ENCODE data around the gene MOB3B. TPM values are rescaled to one million over a fixed set of nuclear protein-coding genes. Genes with fewer than 3 reads are reported as not detected.

The MOB3B gene
- total and polyA plus RNA-seq, 2 of the 13 experiments (the other 11 are each of a cell fraction or from before 2014, with no cell fraction given), result 0.03 to 0.09 TPM

DNA sequence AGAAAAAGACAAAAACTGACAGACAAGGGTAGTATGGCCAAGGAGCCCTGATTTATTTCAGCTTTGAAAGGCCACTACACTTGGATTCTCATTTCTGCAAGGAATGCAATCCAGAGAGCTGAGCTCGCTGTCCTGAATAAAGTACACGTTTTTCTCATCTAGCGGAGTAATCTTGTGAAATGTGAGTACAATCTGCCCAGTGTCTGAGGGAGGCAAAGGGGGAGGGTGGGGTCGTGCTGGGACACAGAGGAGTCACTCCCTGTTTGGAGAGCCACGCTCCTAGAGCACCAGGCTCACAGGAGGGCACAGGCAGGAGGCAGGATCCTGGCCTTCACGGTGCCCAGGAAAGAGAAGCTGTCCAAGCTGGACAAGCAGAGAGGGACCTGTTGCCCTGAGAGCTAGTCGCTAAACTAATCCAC, 56.5 kb downstream of the MOB3B start:
- POLR2A ChIA-PET, result no interaction called here
- CTCF ChIA-PET (ENCODE audit: low intra/inter-chr PET ratio, low total read pairs), result no interaction called here
- H3K9ac ChIP-seq (ENCODE audit: insufficient read depth, low read depth, low read length), result no peak overlapping the region
- intact Hi-C loops (cut with micrococcal nuclease; ENCODE audit: unreplicated experiment) (no loop called here), in situ Hi-C loops (cut with HindIII; ENCODE audit: extremely low pct_ligation_motif_present, low pct_unique_long_range_greater_than_20kb) (no loop called here)
- H4K20me1 ChIP-seq (ENCODE audit: insufficient read depth, low read length), result no peaks in the 10 kb centered on the region
- H3K27me3 ChIP-seq (ENCODE audit: control insufficient read depth in 1 of 2, insufficient read depth in 2 of 2, low read length in 2 of 2), result 0 out of 5 replicates have a peak, but pooled peaks cover 0 to 1% of the 10 kb centered on the region in 2 experiments
- no TSS peak for BruUV-seq (replicated peaks)
- H3K27ac ChIP-seq (ENCODE audit: extremely low read length, insufficient read depth, low read length), result no peak overlapping the region
- H3K36me3 ChIP-seq (replicated peaks in 1 of 2; ENCODE audit: control insufficient read depth in 1 of 2, insufficient read depth in 2 of 2, low read length in 2 of 2), result no peaks in the 10 kb centered on the region
- DNase-seq (ENCODE audit: low spot score), result no peak
- H3K4me1 ChIP-seq (ENCODE audit: insufficient read depth, low read length), result no peaks in the 10 kb centered on the region
- ATAC-seq, result no peak
- FAIRE-seq, result no peak
- WGBS (ENCODE audit: low lambda C conversion rate), result 21% methylated on average over 5 of the region's 7 CpGs
- no peaks in the 10 kb centered on the region for H3K79me2 ChIP-seq (ENCODE audit: insufficient read depth, low read length)
- no peaks in the 10 kb centered on the region for H3K9me3 ChIP-seq (ENCODE audit: low read length)
- no peak overlapping the region for H3K4me3 ChIP-seq (replicated peaks in 1 of 3; ENCODE audit: insufficient read depth in 1 of 3, low read depth in 2 of 3, low read length in 3 of 3)
- H2AFZ ChIP-seq (ENCODE audit: low read length), result no peak overlapping the region
- no peak overlapping the region for H3K4me2 ChIP-seq (ENCODE audit: low read depth, low read length)
- TF ChIP-seq ZNF253 (CRISPR knock-in tag; IDR thresholded peaks at IDR 0.05; ENCODE audit: borderline replicate concordance) (no peak), SPEN (CRISPR knock-in tag; IDR thresholded peaks at IDR 0.05; ENCODE audit: low read depth) (no peak), PCBP2 (optimal IDR thresholded peaks at IDR 0.05; ENCODE audit: low read depth, low read length, poor library complexity, severe bottlenecking) (no peak), SRSF9 (IDR thresholded peaks at IDR 0.05; ENCODE audit: borderline replicate concordance, insufficient read depth, low read depth, low read length, poor library complexity, severe bottlenecking) (no peak), RFXANK (CRISPR knock-in tag; IDR thresholded peaks at IDR 0.05) (no peak), DNMT1 (CRISPR knock-in tag; IDR thresholded peaks at IDR 0.05) (no peak), DNMT3B (CRISPR knock-in tag; conservative IDR thresholded peaks at IDR 0.05) (no peak), ZSCAN5A (CRISPR knock-in tag; IDR thresholded peaks at IDR 0.05; ENCODE audit: borderline replicate concordance) (no peak), MYNN (CRISPR knock-in tag; IDR thresholded peaks at IDR 0.05; ENCODE audit: low read depth) (no peak), WIZ (CRISPR knock-in tag; IDR thresholded peaks at IDR 0.05) (no peak), ZNF543 (CRISPR knock-in tag; IDR thresholded peaks at IDR 0.05) (no peak), ZBTB26 (CRISPR knock-in tag; IDR thresholded peaks at IDR 0.05; ENCODE audit: borderline replicate concordance) (no peak), HNRNPLL (IDR thresholded peaks at IDR 0.05; ENCODE audit: low read depth, low read length, poor library complexity, severe bottlenecking) (no peak), ZNF790 (CRISPR knock-in tag; IDR thresholded peaks at IDR 0.05; ENCODE audit: borderline replicate concordance) (no peak), ZNF580 (CRISPR knock-in tag; IDR thresholded peaks at IDR 0.05; ENCODE audit: borderline replicate concordance, low read depth) (no peak), ZNF841 (CRISPR knock-in tag; IDR thresholded peaks at IDR 0.05; ENCODE audit: borderline replicate concordance) (no peak), ZFYVE20 (CRISPR knock-in tag; IDR thresholded peaks at IDR 0.05; ENCODE audit: borderline replicate concordance, low read depth) (no peak)
- TF ChIP-seq, protein P1, sequence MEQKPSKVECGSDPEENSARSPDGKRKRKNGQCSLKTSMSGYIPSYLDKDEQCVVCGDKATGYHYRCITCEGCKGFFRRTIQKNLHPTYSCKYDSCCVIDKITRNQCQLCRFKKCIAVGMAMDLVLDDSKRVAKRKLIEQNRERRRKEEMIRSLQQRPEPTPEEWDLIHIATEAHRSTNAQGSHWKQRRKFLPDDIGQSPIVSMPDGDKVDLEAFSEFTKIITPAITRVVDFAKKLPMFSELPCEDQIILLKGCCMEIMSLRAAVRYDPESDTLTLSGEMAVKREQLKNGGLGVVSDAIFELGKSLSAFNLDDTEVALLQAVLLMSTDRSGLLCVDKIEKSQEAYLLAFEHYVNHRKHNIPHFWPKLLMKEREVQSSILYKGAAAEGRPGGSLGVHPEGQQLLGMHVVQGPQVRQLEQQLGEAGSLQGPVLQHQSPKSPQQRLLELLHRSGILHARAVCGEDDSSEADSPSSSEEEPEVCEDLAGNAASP (CRISPR knock-in tag; IDR thresholded peaks at IDR 0.05; ENCODE audit: borderline replicate concordance), result no peak
- TF ChIP-seq, protein P2, sequence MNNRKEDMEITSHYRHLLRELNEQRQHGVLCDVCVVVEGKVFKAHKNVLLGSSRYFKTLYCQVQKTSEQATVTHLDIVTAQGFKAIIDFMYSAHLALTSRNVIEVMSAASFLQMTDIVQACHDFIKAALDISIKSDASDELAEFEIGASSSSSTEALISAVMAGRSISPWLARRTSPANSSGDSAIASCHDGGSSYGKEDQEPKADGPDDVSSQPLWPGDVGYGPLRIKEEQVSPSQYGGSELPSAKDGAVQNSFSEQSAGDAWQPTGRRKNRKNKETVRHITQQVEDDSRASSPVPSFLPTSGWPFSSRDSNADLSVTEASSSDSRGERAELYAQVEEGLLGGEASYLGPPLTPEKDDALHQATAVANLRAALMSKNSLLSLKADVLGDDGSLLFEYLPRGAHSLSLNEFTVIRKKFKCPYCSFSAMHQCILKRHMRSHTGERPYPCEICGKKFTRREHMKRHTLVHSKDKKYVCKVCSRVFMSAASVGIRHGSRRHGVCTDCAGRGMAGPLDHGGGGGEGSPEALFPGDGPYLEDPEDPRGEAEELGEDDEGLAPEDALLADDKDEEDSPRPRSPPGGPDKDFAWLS (CRISPR knock-in tag; IDR thresholded peaks at IDR 0.05; ENCODE audit: borderline replicate concordance), result no peak

Measured in HepG2 (cell line).